Mesenchymal stem cell (in vitro differentiated cells and primary cell): ENCODE data around the gene NKX2-2.

Experiments used
- DNase-seq: peaks from one replicate; pipeline ENCODE4 v3.0.0-alpha.2; 2013
- H2AFZ ChIP-seq: one replicate; pipeline ENCODE4 v1.6.1; 2013; ENCODE audit warnings: low read depth, mild to moderate bottlenecking, control low read depth, inconsistent platforms, low read length, moderate library complexity
- H2AK5ac ChIP-seq: 2 replicates; pipeline ENCODE4 v1.6.1; 2013; ENCODE audit warnings: low read length, moderate library complexity, mild to moderate bottlenecking, inconsistent platforms; ENCODE audit not compliant: severe bottlenecking
- H2BK120ac ChIP-seq: one replicate; pipeline ENCODE4 v1.6.1; 2013; ENCODE audit warnings: low read depth, mild to moderate bottlenecking, inconsistent platforms, low read length, moderate library complexity
- H2BK12ac ChIP-seq, 2 experiments: one replicate each; pipeline ENCODE4 v1.6.1; 2013; ENCODE audit warnings: inconsistent platforms in 2 of 2, low read length in 2 of 2, mild to moderate bottlenecking in 2 of 2, moderate library complexity in 2 of 2, control low read depth in 1 of 2
- H2BK15ac ChIP-seq: one replicate; pipeline ENCODE4 v1.6.1; 2013; ENCODE audit warnings: mild to moderate bottlenecking, low read depth, inconsistent platforms; ENCODE audit not compliant: poor library complexity, severe bottlenecking
- H2BK5ac ChIP-seq: 2 replicates; pipeline ENCODE4 v1.6.1; 2013; ENCODE audit warnings: low read depth, mild to moderate bottlenecking, low read length, control low read depth, inconsistent platforms; ENCODE audit not compliant: poor library complexity, severe bottlenecking
- H3K14ac ChIP-seq, 2 experiments: one replicate each; pipeline ENCODE4 v1.6.1; 2013; ENCODE audit warnings: inconsistent platforms in 2 of 2, low read length in 2 of 2, control low read depth in 1 of 2, mild to moderate bottlenecking in 1 of 2, moderate library complexity in 1 of 2
- H3K18ac ChIP-seq, 2 experiments: one replicate each; pipeline ENCODE4 v1.6.1; 2013; ENCODE audit warnings: inconsistent platforms in 2 of 2, low read length in 2 of 2, control low read depth in 1 of 2, low read depth in 1 of 2, mild to moderate bottlenecking in 1 of 2
- H3K23ac ChIP-seq, 2 experiments: one replicate each; pipeline ENCODE4 v1.6.1; 2013; ENCODE audit warnings: inconsistent platforms in 2 of 2, low read length in 2 of 2, mild to moderate bottlenecking in 2 of 2, moderate library complexity in 2 of 2, control low read depth in 1 of 2
- H3K27ac ChIP-seq: 2 replicates; pipeline ENCODE4 v1.5.1; 2013; ENCODE audit warnings: mild to moderate bottlenecking, moderate library complexity, low read length, control low read depth, inconsistent platforms; ENCODE audit not compliant: poor library complexity, severe bottlenecking
- H3K27me3 ChIP-seq, 2 experiments: 2 replicates each; pipeline versions ENCODE4 v1.6.1 to v1.7.0; 2013; ENCODE audit warnings: low read length in 2 of 2, mild to moderate bottlenecking in 2 of 2, moderate library complexity in 2 of 2, control low read depth in 1 of 2, inconsistent platforms in 1 of 2; ENCODE audit not compliant: control insufficient read depth in 1 of 2, insufficient read depth in 1 of 2
- H3K36me3 ChIP-seq, 2 experiments: 2 replicates each; pipeline versions ENCODE4 v1.6.1 to v1.7.0; 2013; ENCODE audit warnings: low read length in 2 of 2, control low read depth in 1 of 2, inconsistent platforms in 1 of 2, low read depth in 1 of 2, mild to moderate bottlenecking in 1 of 2; ENCODE audit not compliant: insufficient read depth in 2 of 2, control insufficient read depth in 1 of 2
- H3K4ac ChIP-seq, 2 experiments: one replicate each; pipeline ENCODE4 v1.6.1; 2013; ENCODE audit warnings: inconsistent platforms in 2 of 2, low read length in 2 of 2, mild to moderate bottlenecking in 2 of 2, moderate library complexity in 2 of 2, control low read depth in 1 of 2, low read depth in 1 of 2
- H3K4me1 ChIP-seq: 2 replicates; pipeline ENCODE4 v1.6.1; 2013; ENCODE audit warnings: low read depth, low read length, control low read depth; ENCODE audit not compliant: control insufficient read depth, insufficient read depth
- H3K4me2 ChIP-seq: 2 replicates; pipeline ENCODE4 v1.6.1; 2013; ENCODE audit warnings: low read length, mild to moderate bottlenecking, inconsistent platforms; ENCODE audit not compliant: poor library complexity, severe bottlenecking
- H3K4me3 ChIP-seq, 2 experiments: 2 replicates each; pipeline versions ENCODE4 v1.5.1 to v1.7.0; 2013; ENCODE audit warnings: low read length in 2 of 2, mild to moderate bottlenecking in 2 of 2, control low read depth in 1 of 2, low read depth in 1 of 2; ENCODE audit not compliant: insufficient read depth in 1 of 2
- H3K79me1 ChIP-seq: replicated peaks from 2 replicates; pipeline ENCODE4 v1.6.1; 2013; ENCODE audit warnings: mild to moderate bottlenecking, control low read depth, low read length, inconsistent platforms; ENCODE audit not compliant: poor library complexity, severe bottlenecking
- H3K9ac ChIP-seq: 2 replicates; pipeline ENCODE4 v1.7.0; 2013; ENCODE audit warnings: mild to moderate bottlenecking, low read length, moderate library complexity
- H3K9me3 ChIP-seq: 2 replicates; pipeline ENCODE4 v1.7.0; 2013; ENCODE audit warnings: mild to moderate bottlenecking, low read length; ENCODE audit not compliant: control insufficient read depth
- H4K8ac ChIP-seq: one replicate; pipeline ENCODE4 v1.6.1; 2013; ENCODE audit warnings: inconsistent platforms, mild to moderate bottlenecking, low read length, moderate library complexity
- H4K91ac ChIP-seq: one replicate; pipeline ENCODE4 v1.6.1; 2013; ENCODE audit warnings: mild to moderate bottlenecking, low read length, inconsistent platforms
- WGBS: methylation state at CpG from one replicate; pipeline ENCODE4 v1.1.7; 2013; ENCODE audit warnings: mixed read lengths; 5-methylcytosine and 5-hydroxymethylcytosine counted together

NKX2-2 gene

GRCh38 chr20:21505161-21505809, 8.6 kb downstream of the NKX2-2 start:
- Histone ChIP-seq H2BK120ac (no peak overlapping the region), H3K9me3 (no peaks in the 10 kb centered on the region), H3K79me1 (no peaks in the 10 kb centered on the region), H3K23ac (no peak overlapping the region), H4K91ac (no peak overlapping the region), H3K18ac (no peak overlapping the region), H2BK15ac (no peak overlapping the region), H4K8ac (no peak overlapping the region), H3K27ac (no peak overlapping the region), H2BK12ac (no peak overlapping the region), H3K9ac (peak overlapping the region; percentile 38), H3K4me3 (peak overlapping the region; percentile 54 to 74), H3K27me3 (peaks cover 75 to 91% of the 10 kb centered on the region in 2 experiments), H3K4me2 (peak overlapping the region; percentile 71), H3K14ac (no peak overlapping the region), H2AFZ (no peak overlapping the region), H2BK5ac (no peak overlapping the region), H3K36me3 (no peaks in the 10 kb centered on the region), H2AK5ac (no peak overlapping the region), H3K4ac (no peak overlapping the region), H3K4me1 (peaks cover 21% of the 10 kb centered on the region)
- 2% methylated on average over 29 of the region's 36 CpGs for WGBS
- peak; percentile 30 for DNase-seq

- no peaks in the 10 kb centered on the region for H3K9me3 ChIP-seq
- H3K36me3 ChIP-seq = no peaks in the 10 kb centered on the region
- H3K79me1 ChIP-seq = no peaks in the 10 kb centered on the region
- no peak overlapping the region for H4K8ac ChIP-seq
- H2AK5ac ChIP-seq = no peak overlapping the region
- H3K4me2 ChIP-seq = no peak overlapping the region
- no peak overlapping the region for H2BK120ac ChIP-seq
- H3K9ac ChIP-seq = no peak overlapping the region
- H2AFZ ChIP-seq = no peak overlapping the region
- no peak overlapping the region for H2BK12ac ChIP-seq
- H2BK5ac ChIP-seq = no peak overlapping the region
- no peak overlapping the region for H3K27ac ChIP-seq
- H3K4ac ChIP-seq = no peak overlapping the region
- no peak overlapping the region for H2BK15ac ChIP-seq
- no peak for DNase-seq
- H3K4me1 ChIP-seq = peaks cover 13% of the 10 kb centered on the region
- H3K4me3 ChIP-seq = no peak overlapping the region
- H4K91ac ChIP-seq = no peak overlapping the region
- no peak overlapping the region for H3K18ac ChIP-seq
- WGBS = 81% methylated on average over 7 of the region's 7 CpGs
- no peak overlapping the region for H3K14ac ChIP-seq
- H3K27me3 ChIP-seq = peaks cover 67 to 89% of the 10 kb centered on the region in 2 experiments
- no peak overlapping the region for H3K23ac ChIP-seq
Observed at GRCh38 chr20:21504323-21504722, 9.5 kb downstream of the NKX2-2 start.

GRCh38 chr20:21503345-21503744, 10.5 kb downstream of the NKX2-2 start:
- Histone ChIP-seq H3K4ac (no peak overlapping the region), H3K27me3 (peaks cover 64 to 90% of the 10 kb centered on the region in 2 experiments), H3K18ac (no peak overlapping the region), H3K36me3 (no peaks in the 10 kb centered on the region), H3K4me2 (no peak overlapping the region), H3K14ac (no peak overlapping the region), H3K23ac (no peak overlapping the region), H3K4me1 (peaks cover 13% of the 10 kb centered on the region), H3K9ac (no peak overlapping the region), H3K9me3 (no peaks in the 10 kb centered on the region), H4K91ac (no peak overlapping the region), H2BK5ac (no peak overlapping the region), H2BK15ac (no peak overlapping the region), H4K8ac (no peak overlapping the region), H2AFZ (no peak overlapping the region), H2BK12ac (no peak overlapping the region), H3K4me3 (no peak overlapping the region), H2AK5ac (no peak overlapping the region), H3K27ac (no peak overlapping the region), H3K79me1 (no peaks in the 10 kb centered on the region), H2BK120ac (no peak overlapping the region)
- DNase-seq = no peak
- WGBS = 78% methylated on average over 4 of the region's 4 CpGs

DNA sequence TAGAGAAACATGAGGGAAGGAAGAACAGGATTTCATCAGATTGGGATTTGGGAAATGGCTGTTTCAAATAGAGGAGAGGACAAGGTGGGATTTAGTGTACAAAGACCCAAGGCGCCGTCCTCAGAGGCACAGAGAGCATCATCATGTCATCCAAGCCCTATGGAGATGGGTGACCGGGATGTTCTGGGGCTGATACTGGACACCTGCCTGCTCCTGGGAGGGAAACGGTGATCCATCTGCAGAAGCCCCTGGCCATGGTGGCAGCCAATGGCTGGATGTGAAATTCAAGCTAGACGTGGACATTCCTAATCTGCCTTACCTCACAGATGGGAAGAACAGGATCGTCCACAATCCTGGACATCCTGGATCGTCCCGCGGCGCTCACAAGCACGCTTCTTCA, 12.7 kb downstream of the NKX2-2 start:
- Histone ChIP-seq H3K4ac (no peak overlapping the region), H3K27me3 (peaks cover 45 to 73% of the 10 kb centered on the region in 2 experiments), H3K9ac (no peak overlapping the region), H4K91ac (no peak overlapping the region), H2AFZ (no peak overlapping the region), H3K36me3 (no peaks in the 10 kb centered on the region), H2BK120ac (no peak overlapping the region), H2BK12ac (no peak overlapping the region), H3K18ac (no peak overlapping the region), H3K4me3 (no peak overlapping the region), H3K4me1 (peaks cover 10% of the 10 kb centered on the region), H3K27ac (no peak overlapping the region), H2BK15ac (no peak overlapping the region), H3K23ac (no peak overlapping the region), H2BK5ac (no peak overlapping the region), H3K79me1 (no peaks in the 10 kb centered on the region), H2AK5ac (no peak overlapping the region), H4K8ac (no peak overlapping the region), H3K9me3 (no peaks in the 10 kb centered on the region), H3K14ac (no peak overlapping the region), H3K4me2 (no peak overlapping the region)
- no peak for DNase-seq
- 84% methylated on average over 11 of the region's 11 CpGs for WGBS
